ENCODE data around the gene HES5.

GRCh38 chr1:2556678-2557481, 26.8 kb upstream of the HES5 start:
- TF ChIP-seq CTCF (optimal IDR thresholded peaks at IDR 0.05 in 1 of 3, IDR thresholded peaks at IDR 0.05 in 1 of 3, conservative IDR thresholded peaks at IDR 0.05 in 1 of 3; ENCODE audit: extremely low read depth in 1 of 3, insufficient read depth in 2 of 3, low read length in 3 of 3) (no peak), EZH2 (IDR thresholded peaks at IDR 0.05; ENCODE audit: low read length) (no peak)

Data from keratinocyte (primary cell).